ENCODE measurements around the gene PPM1A.

DNA sequence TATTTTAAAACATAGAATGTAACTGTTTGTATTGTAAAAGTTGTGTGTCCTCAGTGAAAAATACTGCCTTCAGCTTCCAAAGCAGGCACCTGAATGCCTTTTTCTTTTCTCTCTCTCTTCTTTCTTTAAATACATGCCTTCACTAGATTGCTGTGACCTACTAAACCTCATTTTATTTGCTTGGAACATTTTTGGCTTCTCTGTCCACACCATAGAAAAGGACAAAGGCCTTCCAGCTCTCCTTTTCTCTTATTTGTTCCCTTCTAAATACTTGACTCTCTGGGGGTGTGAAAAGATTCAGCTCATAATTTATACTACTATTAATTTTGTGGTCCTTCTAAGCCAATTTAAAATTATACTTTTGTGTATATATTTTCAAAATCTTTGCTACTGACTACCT, 38.4 kb downstream of the PPM1A start:
- no peak for TF ChIP-seq POLR2AphosphoS5 (IDR thresholded peaks at IDR 0.05; ENCODE audit: low read depth, low read length)
- TF ChIP-seq, protein P1, sequence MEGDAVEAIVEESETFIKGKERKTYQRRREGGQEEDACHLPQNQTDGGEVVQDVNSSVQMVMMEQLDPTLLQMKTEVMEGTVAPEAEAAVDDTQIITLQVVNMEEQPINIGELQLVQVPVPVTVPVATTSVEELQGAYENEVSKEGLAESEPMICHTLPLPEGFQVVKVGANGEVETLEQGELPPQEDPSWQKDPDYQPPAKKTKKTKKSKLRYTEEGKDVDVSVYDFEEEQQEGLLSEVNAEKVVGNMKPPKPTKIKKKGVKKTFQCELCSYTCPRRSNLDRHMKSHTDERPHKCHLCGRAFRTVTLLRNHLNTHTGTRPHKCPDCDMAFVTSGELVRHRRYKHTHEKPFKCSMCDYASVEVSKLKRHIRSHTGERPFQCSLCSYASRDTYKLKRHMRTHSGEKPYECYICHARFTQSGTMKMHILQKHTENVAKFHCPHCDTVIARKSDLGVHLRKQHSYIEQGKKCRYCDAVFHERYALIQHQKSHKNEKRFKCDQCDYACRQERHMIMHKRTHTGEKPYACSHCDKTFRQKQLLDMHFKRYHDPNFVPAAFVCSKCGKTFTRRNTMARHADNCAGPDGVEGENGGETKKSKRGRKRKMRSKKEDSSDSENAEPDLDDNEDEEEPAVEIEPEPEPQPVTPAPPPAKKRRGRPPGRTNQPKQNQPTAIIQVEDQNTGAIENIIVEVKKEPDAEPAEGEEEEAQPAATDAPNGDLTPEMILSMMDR (IDR thresholded peaks at IDR 0.05): no peak

Measured in Panc1 (cell line).